Heart left ventricle (tissue), 13 donors: ENCODE data around the gene NEIL1.
"Not testable (repeated sequence)": the region's sequence is repeated elsewhere in the genome, so short reads cannot be mapped to it uniquely, and the experiment has no call there.

ENCODE experiments used
- POLR2A ChIP-seq, 2 donors: fragments of 450-650 bp; IDR thresholded peaks; one replicate each; pipeline ENCODE4 v1.6.1; 2017; ENCODE audit warnings: antibody characterized with exemption in 2 of 2, mild to moderate bottlenecking in 2 of 2, moderate library complexity in 2 of 2
- TF ChIP-seq, protein P1 (sequence below), 12 donors: fragments of 200-600 bp; sonication (generic) in 4 of 12; IDR thresholded peaks; one replicate each; pipeline versions ENCODE4 v1.5.0 to v1.8.0; 2018 to 2022; ENCODE audit warnings: antibody characterized with exemption in 12 of 12, mild to moderate bottlenecking in 5 of 12
- donor health status: ischemic (EF 13 %, LVEDD 7.1; RV severe dilation, severe dysfunction).
- donor health status: DM: no; HTN: yes; CAD: no.
- donor health status: DM: no; HTN: no; CAD: no.
- donor health status: ischemic (EF 25% LVEDD 6.9; RV normal size, moderate dysfunction).
- donor health status: ischemic (EF 25% LVEDD 5.7; RV mildly dilated, moderate dysfunction).
- donor health status: ischemic (EF 35%, LVEDD 5.7; RV mildly dilated, moderate dysfunction).
- donor health status: nonischemic (EF 11% LVEDD 7.7; RV severe dilation, severe dysfunction).
- donor health status: DM: yes; HTN: yes; CAD: no.
- donor health status: PGD.
- donor health status: ischemic (EF 29% LVEDD 5.4; RV normal size, mild dysfunction).
- donor health status: nonischemic (EF 23%, LVEDD 6.1; RV moderate dilation, normal function).

DNA sequence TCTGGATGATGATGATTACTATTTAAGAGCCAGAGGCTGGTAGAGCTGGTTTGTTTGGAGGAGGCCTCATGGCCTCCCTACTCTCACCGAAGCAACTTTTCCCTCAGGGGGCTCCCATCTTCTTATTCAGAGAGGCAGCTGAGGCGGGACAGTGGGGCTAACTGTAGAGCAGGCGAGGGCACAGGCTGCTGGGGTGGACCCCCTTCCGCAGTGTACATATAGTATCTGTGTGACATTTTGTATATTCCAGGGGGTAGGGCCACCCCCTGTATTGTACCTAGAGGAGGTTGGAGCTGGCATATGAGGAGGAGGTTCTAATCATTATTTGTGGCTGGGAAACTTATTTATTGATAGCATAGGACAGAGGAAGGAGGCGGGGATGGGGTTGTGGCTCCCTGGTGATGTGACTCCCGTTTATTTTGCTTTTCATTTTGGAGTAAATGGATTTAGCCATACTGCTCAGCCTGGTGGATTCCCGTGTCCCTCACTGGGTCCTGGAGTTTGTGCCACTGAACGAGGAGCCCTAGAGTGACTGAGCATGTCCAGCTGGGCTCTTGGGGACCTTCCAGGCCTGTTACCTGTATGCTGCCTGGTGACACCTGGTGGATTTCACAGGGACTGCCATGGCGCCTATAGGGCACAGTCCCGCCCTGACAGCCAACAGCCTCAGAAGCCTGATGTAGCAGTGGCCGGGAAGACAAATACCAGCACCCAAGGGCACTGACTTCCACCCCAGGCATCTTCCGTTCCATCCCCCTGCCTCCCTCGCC is 48.1 kb upstream of the NEIL1 start:
- TF ChIP-seq, protein P1, sequence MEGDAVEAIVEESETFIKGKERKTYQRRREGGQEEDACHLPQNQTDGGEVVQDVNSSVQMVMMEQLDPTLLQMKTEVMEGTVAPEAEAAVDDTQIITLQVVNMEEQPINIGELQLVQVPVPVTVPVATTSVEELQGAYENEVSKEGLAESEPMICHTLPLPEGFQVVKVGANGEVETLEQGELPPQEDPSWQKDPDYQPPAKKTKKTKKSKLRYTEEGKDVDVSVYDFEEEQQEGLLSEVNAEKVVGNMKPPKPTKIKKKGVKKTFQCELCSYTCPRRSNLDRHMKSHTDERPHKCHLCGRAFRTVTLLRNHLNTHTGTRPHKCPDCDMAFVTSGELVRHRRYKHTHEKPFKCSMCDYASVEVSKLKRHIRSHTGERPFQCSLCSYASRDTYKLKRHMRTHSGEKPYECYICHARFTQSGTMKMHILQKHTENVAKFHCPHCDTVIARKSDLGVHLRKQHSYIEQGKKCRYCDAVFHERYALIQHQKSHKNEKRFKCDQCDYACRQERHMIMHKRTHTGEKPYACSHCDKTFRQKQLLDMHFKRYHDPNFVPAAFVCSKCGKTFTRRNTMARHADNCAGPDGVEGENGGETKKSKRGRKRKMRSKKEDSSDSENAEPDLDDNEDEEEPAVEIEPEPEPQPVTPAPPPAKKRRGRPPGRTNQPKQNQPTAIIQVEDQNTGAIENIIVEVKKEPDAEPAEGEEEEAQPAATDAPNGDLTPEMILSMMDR (IDR thresholded peaks at IDR 0.05), result not testable (repeated sequence)
- not testable (repeated sequence) for TF ChIP-seq POLR2A (IDR thresholded peaks at IDR 0.05)
